DOHH2 (cell line): ENCODE data around the gene GPATCH3.

Experiments used
- CTCF ChIP-seq: fragments of 200-600 bp; sonication (generic); IDR thresholded peaks from one replicate; pipeline ENCODE4 v1.5.1; 2014; ENCODE audit warnings: antibody characterized with exemption, mild to moderate bottlenecking, low read depth, low read length; ENCODE audit not compliant: poor library complexity, severe bottlenecking
- EZH2phosphoT487 ChIP-seq: fragments of 200-600 bp; sonication (generic); IDR thresholded peaks from 2 replicates; pipeline ENCODE4 v1.6.1; 2017; ENCODE audit warnings: borderline replicate concordance, mild to moderate bottlenecking, antibody characterized with exemption, low read length, moderate library complexity, mixed read lengths

GRCh38 chr1:26946270-26946669, 46.0 kb upstream of the GPATCH3 start:
- TF ChIP-seq CTCF (no peak), EZH2phosphoT487 (no peak)
